GM12864 (cell line): Measurements from ENCODE around the gene NRCAM.

Source experiments
- DNase-seq: peaks from one replicate; pipeline ENCODE4 v3.0.0-alpha.2; 2011; ENCODE audit warnings: low read depth
- H3K4me3 ChIP-seq: 2 replicates; pipeline ENCODE4 v1.5.1; 2011; ENCODE audit warnings: mild to moderate bottlenecking, low read depth, low read length, control low read depth
- TF ChIP-seq, protein P1 (sequence below): IDR thresholded peaks from 2 replicates; pipeline ENCODE4 v1.5.1; 2011; ENCODE audit warnings: low read depth, mild to moderate bottlenecking, moderate library complexity, low read length, control low read depth, inconsistent platforms; ENCODE audit errors: missing control alignments

The NRCAM gene

DNA sequence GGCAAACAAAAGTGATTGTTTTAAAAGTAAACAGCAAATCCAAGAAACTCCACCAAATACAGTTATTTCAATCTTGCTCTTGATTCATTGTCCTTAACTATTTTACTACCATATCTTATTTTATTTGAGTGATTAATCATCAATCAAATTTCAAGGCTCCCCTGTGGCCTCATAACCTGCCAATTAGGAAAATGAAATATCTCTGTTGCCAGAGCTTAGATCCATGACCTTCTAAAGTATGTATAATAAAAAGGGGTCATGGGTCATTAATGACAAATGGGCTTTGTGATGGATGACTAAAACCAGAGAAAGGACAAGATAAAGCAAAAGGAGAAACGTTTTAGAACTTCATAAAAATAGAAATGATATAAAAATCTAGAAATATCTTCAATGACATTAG is 28.5 kb downstream of the NRCAM start:
- TF ChIP-seq, protein P1, sequence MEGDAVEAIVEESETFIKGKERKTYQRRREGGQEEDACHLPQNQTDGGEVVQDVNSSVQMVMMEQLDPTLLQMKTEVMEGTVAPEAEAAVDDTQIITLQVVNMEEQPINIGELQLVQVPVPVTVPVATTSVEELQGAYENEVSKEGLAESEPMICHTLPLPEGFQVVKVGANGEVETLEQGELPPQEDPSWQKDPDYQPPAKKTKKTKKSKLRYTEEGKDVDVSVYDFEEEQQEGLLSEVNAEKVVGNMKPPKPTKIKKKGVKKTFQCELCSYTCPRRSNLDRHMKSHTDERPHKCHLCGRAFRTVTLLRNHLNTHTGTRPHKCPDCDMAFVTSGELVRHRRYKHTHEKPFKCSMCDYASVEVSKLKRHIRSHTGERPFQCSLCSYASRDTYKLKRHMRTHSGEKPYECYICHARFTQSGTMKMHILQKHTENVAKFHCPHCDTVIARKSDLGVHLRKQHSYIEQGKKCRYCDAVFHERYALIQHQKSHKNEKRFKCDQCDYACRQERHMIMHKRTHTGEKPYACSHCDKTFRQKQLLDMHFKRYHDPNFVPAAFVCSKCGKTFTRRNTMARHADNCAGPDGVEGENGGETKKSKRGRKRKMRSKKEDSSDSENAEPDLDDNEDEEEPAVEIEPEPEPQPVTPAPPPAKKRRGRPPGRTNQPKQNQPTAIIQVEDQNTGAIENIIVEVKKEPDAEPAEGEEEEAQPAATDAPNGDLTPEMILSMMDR: no peak
- H3K4me3 ChIP-seq: no peak overlapping the region
- DNase-seq: no peak

DNA sequence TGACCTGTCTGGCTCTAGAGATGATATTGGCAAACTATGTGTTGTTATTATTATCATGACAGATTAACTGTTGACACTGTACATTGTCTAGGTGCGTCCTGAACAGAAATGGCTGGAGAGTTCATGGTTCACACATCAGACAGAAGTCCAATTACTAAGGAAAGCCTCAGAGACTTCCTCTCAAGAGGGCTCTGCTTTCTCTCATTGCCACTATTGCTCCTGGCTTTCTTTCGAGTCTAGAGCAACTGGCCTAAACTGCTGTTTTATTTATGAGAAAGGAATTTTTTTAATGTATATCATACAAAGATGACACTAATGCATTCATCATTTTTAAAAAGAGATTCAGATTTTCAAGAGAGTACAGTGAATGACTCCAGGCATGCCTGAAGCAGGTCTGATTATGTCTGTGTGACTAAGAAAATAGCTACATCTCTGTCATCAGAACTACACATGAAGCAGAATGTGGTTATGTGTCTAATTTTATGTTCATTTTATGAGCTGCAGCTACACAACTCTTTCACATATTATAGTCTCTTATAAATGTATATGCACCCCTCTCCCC is 30.4 kb downstream of the NRCAM start:
- TF ChIP-seq, protein P1: no peak
- DNase-seq: no peak
- H3K4me3 ChIP-seq: no peak overlapping the region

DNA sequence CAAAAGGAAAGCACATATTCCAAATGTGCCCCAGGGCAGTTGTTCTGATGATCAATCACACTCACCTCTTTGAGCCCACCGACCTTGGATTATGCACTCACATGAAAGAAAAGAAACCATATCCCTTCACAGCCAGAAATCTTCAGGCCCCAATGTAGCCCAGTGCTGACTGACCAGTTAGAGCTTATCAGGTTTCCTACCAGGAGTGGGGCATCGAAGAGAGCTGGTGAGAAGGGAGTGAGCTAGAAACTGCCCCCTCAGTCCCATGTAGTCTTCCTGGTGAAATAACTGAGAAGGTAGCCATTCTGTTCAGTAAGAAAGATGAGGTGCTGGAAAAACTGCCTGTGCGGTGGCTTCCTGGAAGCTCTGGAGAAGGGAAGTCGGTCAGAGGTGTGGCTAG is 32.2 kb downstream of the NRCAM start:
- TF ChIP-seq, protein P1: no peak
- no peak overlapping the region for H3K4me3 ChIP-seq
- no peak for DNase-seq

DNA sequence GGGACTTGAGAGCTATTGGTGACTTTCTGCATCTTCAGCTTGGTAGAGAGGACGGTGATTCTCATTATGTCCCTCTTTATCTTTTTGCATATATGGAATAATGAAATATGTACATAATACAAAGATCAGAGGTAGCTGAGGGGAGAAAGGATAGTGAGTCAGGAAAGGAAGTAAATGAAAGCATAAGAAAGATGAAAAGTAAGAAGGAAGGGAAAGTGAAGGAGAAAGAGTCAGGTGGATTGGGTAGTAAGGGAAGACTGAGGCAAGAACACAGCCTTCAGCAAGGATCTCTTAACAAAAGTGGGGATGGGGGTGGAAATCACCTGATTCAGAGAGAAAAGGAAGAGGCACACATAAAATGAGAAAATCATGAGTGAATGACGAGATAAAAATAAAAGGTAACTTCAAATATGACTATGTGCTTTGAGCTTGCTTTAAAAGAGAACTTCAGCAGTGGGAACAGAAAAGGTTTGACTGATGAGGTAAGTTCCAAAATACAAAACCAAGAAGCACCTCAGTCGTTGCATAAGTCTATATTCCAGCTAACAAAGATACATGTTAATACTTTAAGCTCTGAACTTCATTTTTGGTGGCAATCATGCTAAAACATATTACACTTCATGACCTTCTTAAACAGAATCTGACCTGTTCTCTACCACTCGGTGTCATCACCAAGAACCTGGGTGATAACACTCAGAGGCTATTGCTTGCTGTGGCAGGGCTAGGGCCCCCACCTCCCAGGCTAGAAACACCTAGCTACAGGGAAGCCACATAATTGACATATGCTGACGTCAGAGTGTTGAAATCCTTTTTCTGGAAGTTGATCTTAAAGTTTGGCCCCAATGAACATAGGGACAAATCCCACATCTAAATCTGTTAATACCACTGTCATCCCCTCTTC is 32.9 kb downstream of the NRCAM start:
- DNase-seq: no peak
- TF ChIP-seq, protein P1: no peak
- no peak overlapping the region for H3K4me3 ChIP-seq

DNA sequence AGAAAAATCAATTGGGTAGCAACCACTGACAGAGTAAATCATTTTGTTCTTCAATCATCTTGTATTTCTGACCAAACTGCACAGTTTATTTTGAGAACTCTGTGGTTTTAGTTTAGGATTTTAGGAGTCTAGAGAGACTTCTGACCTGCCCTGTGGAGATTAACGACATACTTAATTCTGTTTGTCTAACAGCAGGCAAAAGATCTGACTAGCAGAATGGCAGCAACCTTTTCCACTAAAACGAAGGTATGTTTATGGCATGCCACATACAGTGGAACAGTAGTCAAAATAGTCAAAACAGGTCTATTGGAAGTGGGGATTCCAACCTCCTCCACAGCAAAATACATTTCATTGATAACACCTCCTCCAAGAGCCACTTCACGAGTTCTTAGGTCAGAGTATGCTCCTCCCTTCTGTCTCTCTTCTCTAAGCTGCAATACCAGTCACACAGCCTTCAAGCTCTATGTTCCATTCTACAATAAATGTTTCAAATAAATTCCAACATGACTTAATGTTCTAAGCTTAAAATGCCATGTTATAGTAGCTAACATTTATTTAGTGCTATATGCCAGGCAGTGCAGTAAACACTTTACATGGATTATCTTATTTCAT is 34.4 kb downstream of the NRCAM start:
- TF ChIP-seq, protein P1: no peak
- H3K4me3 ChIP-seq: no peak overlapping the region

DNA sequence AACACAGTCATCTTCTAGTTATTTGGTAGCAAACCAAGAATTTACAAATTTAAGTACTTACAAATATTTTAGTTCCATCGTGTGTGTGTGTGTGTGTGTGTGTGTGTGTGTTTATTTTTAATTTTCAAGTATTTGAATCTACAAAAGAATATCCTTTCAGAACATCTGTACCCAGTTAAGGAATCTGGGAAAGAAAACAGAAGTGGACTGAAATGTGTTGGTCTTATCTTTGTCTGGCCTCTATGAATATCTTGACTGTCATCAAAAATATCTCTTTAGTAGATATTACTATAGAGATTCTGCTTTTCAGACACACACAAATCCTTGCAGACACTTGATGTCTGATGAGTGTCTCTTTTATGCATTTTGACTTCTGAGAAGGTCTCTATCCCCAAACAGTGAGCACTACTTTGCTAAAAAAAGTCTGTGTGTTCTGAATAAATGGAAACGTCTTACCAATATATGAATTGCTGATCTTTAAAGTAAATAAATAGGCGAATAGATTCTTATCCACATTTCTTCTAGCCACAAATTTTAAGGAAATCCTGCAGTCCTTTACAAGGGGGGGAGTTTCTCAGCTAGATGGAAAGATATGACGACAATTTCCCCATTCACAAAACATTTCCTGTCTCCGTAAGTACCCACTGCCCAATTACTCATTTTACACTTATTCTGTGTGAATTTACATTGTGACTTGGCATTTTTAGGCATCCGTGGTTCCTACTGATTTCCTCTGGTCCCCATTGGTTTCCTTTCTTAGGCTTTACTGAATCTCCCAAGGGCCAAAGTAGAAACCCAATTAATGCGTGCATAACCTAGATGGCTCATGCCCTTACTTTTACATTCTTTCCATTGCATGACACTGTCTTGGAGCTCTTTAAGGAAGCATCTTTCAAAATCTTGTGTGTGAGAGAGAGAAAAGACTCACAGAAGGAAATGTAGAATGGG is 36.0 kb downstream of the NRCAM start:
- no peak overlapping the region for H3K4me3 ChIP-seq
- TF ChIP-seq, protein P1: no peak
- DNase-seq: no peak

More for the DNA sequence above, 34.4 kb downstream of the NRCAM start:
- no peak for DNase-seq
